HG03565 (cell line): ENCODE measurements around the gene C19orf33.

Experiments used
- ATAC-seq: cut with Tn5 transposase; IDR thresholded peaks from one replicate; pipeline ENCODE4 v1.9.1; 2021; ENCODE audit warnings: mild to moderate bottlenecking, moderate library complexity; ENCODE audit not compliant: unreplicated experiment

Gene C19orf33

GRCh38 chr19:38308006-38308766 lies 4.1 kb downstream of the C19orf33 start:
- ATAC-seq, result no peak

- no peak for ATAC-seq
Observed at GRCh38 chr19:38308926-38309614, 5.0 kb downstream of the C19orf33 start.

GRCh38 chr19:38309615-38310278 lies 5.7 kb downstream of the C19orf33 start:
- ATAC-seq, result no peak

- ATAC-seq, result no peak
Observed at GRCh38 chr19:38310279-38310670, 6.2 kb downstream of the C19orf33 start.

- ATAC-seq, result no peak
Observed at GRCh38 chr19:38310986-38311385, 6.9 kb downstream of the C19orf33 start.

- peak; percentile 80 for ATAC-seq
Observed at GRCh38 chr19:38315657-38316476, 11.8 kb downstream of the C19orf33 start, which contains the start of gene YIF1B. Gene YIF1B (minus strand): TSS chr19:38315947. CDS start chr19:38315917, 30 bp downstream.

- no peak for ATAC-seq
Observed at GRCh38 chr19:38316477-38317067, 12.5 kb downstream of the C19orf33 start.

- no peak for ATAC-seq
Observed at GRCh38 chr19:38317104-38317612, 13.1 kb downstream of the C19orf33 start.

- no peak for ATAC-seq
Observed at GRCh38 chr19:38318660-38319059, 14.6 kb downstream of the C19orf33 start.

GRCh38 chr19:38319421-38320258 lies 15.6 kb downstream of the C19orf33 start, which contains the start of gene KCNK6:
Gene KCNK6 (plus strand): TSS chr19:38319845. CDS start chr19:38319951, 106 bp downstream.
- ATAC-seq, result no peak

- no peak for ATAC-seq
Observed at GRCh38 chr19:38320969-38321339, 16.9 kb downstream of the C19orf33 start.

GRCh38 chr19:38321646-38322196 lies 17.7 kb downstream of the C19orf33 start:
- ATAC-seq, result no peak

- ATAC-seq, result no peak
Observed at GRCh38 chr19:38323291-38323690, 19.2 kb downstream of the C19orf33 start.

- no peak for ATAC-seq
Observed at GRCh38 chr19:38324431-38324830, 20.4 kb downstream of the C19orf33 start.

GRCh38 chr19:38326591-38326990 lies 22.5 kb downstream of the C19orf33 start:
- ATAC-seq, result no peak

- no peak for ATAC-seq
Observed at GRCh38 chr19:38329651-38330050, 25.6 kb downstream of the C19orf33 start.

GRCh38 chr19:38331728-38332127 lies 27.7 kb downstream of the C19orf33 start:
- ATAC-seq, result no peak

- ATAC-seq, result no peak
Observed at GRCh38 chr19:38333245-38333644, 29.2 kb downstream of the C19orf33 start.
